GM23338 (cell line): ENCODE data around the gene CIB4. TPM values are rescaled to one million over a fixed set of nuclear protein-coding genes. Genes with fewer than 3 reads are reported as not detected.

Experiments used
- ATAC-seq: fragments of 200-7000 bp; cut with Tn5 transposase; 3 replicates; pipeline ENCODE4 v1.9.1; 2020
- DNase-seq: peaks from one replicate; pipeline ENCODE4 v3.0.0-alpha.2; 2015; ENCODE audit warnings: low spot score
- H2AFZ ChIP-seq: fragments of 200-600 bp; sonication (generic); 2 replicates; pipeline ENCODE4 v1.8.0; 2016; ENCODE audit warnings: antibody characterized with exemption, mild to moderate bottlenecking, moderate library complexity
- H3F3A ChIP-seq: fragments of 200-600 bp; sonication (generic); replicated peaks from 2 replicates; pipeline ENCODE4 v1.8.0; 2017; ENCODE audit warnings: antibody characterized with exemption, mixed run types, low read depth
- H3K27ac ChIP-seq: fragments of 200-600 bp; sonication (generic); 2 replicates; pipeline ENCODE4 v1.6.1; 2016; ENCODE audit warnings: low read depth
- H3K27me3 ChIP-seq: fragments of 200-600 bp; sonication (generic); 2 replicates; pipeline ENCODE4 v1.8.0; 2016; ENCODE audit warnings: mild to moderate bottlenecking, mixed run types, moderate library complexity; ENCODE audit not compliant: insufficient read depth
- H3K36me3 ChIP-seq: fragments of 200-600 bp; sonication (generic); 2 replicates; pipeline ENCODE4 v1.8.0; 2016; ENCODE audit warnings: mild to moderate bottlenecking; ENCODE audit not compliant: insufficient read depth
- H3K4me1 ChIP-seq: fragments of 200-600 bp; sonication (generic); 2 replicates; pipeline ENCODE4 v1.8.0; 2016; ENCODE audit warnings: mild to moderate bottlenecking, moderate library complexity; ENCODE audit not compliant: insufficient read depth
- H3K4me2 ChIP-seq: fragments of 200-600 bp; sonication (generic); 2 replicates; pipeline ENCODE4 v1.7.1; 2017; ENCODE audit warnings: mixed run types
- H3K4me3 ChIP-seq: fragments of 200-600 bp; sonication (generic); 2 replicates; pipeline ENCODE4 v1.6.1; 2016; ENCODE audit warnings: mixed run types
- H3K79me2 ChIP-seq: fragments of 200-600 bp; sonication (generic); replicated peaks from 2 replicates; pipeline ENCODE4 v1.8.0; 2017; ENCODE audit warnings: mild to moderate bottlenecking; ENCODE audit not compliant: insufficient read depth
- H3K9me2 ChIP-seq: fragments of 200-600 bp; sonication (generic); 2 replicates; pipeline ENCODE4 v1.8.0; 2017; ENCODE audit not compliant: insufficient read depth
- H4K20me1 ChIP-seq: fragments of 200-600 bp; sonication (generic); replicated peaks from 2 replicates; pipeline ENCODE4 v1.8.0; 2017; ENCODE audit warnings: mild to moderate bottlenecking; ENCODE audit not compliant: insufficient read depth
- H3K27ac Mint-ChIP-seq: 2 replicates; pipeline ENCODE4 v1.8.0; 2020; ENCODE audit warnings: inconsistent platforms, mild to moderate bottlenecking, moderate library complexity, mixed read lengths
- H3K27me3 Mint-ChIP-seq: 3 replicates; pipeline ENCODE4 v1.8.0; 2022; ENCODE audit warnings: low read depth, mild to moderate bottlenecking, moderate library complexity, mixed read lengths, inconsistent platforms; ENCODE audit not compliant: insufficient read depth, poor library complexity
- H3K36me3 Mint-ChIP-seq: 3 replicates; pipeline ENCODE4 v1.8.0; 2021; ENCODE audit warnings: low read depth, mild to moderate bottlenecking, inconsistent platforms, moderate library complexity, mixed read lengths
- H3K4me1 Mint-ChIP-seq: 3 replicates; pipeline ENCODE4 v1.8.0; 2020; ENCODE audit warnings: mild to moderate bottlenecking, inconsistent platforms, mixed read lengths
- H3K4me3 Mint-ChIP-seq: 3 replicates; pipeline ENCODE4 v1.8.0; 2021; ENCODE audit warnings: moderate library complexity, mild to moderate bottlenecking, inconsistent platforms, mixed read lengths
- H3K9me3 Mint-ChIP-seq: 3 replicates; pipeline ENCODE4 v1.8.0; 2020; ENCODE audit warnings: moderate library complexity, mild to moderate bottlenecking, inconsistent platforms, mixed read lengths
- CREB1 ChIP-seq: fragments of 250-450 bp; sonication (Bioruptor Pico); IDR thresholded peaks from 2 replicates; pipeline ENCODE4 v1.5.0; 2020; ENCODE audit warnings: low read depth, mild to moderate bottlenecking, moderate library complexity
- EZH2phosphoT487 ChIP-seq: fragments of 200-600 bp; sonication (generic); IDR thresholded peaks from one replicate; pipeline ENCODE4 v1.8.1; 2018; ENCODE audit warnings: antibody characterized with exemption; ENCODE audit not compliant: unreplicated experiment
- JUNB ChIP-seq: IDR thresholded peaks from one replicate; pipeline ENCODE4 v1.6.1; 2016; ENCODE audit warnings: antibody characterized with exemption; ENCODE audit not compliant: unreplicated experiment
- NANOG ChIP-seq: IDR thresholded peaks from 2 replicates; pipeline ENCODE4 v1.6.1; 2016; ENCODE audit warnings: antibody characterized with exemption, borderline replicate concordance
- STAT1 ChIP-seq: IDR thresholded peaks from one replicate; pipeline ENCODE4 v1.6.1; 2016; ENCODE audit warnings: antibody characterized with exemption; ENCODE audit not compliant: unreplicated experiment
- polyA plus RNA-seq: library from polyadenylated mRNA; unstranded; fragments of >200 nt; fragmentation: Nextera tagmentation; extraction: Ambion mirVana; gene quantifications from 2 replicates; pipeline ENCODE4 v1.2.1, GENCODE V29; 2016
- total RNA-seq: library from RNA; depleted of rRNA; stranded (reverse); fragments of >200 nt; shearing (Covaris generic); gene quantifications from 2 replicates; pipeline ENCODE4 v1.2.3, GENCODE V29; 2014
- TF ChIP-seq, protein P1 (sequence below), 2 experiments: fragments of 200-600 bp in 1 of 2; sonication (generic) in 1 of 2; conservative IDR thresholded peaks; 2 replicates each; pipeline versions ENCODE4 v1.5.1 to v1.6.1; 2016 to 2017; ENCODE audit warnings: antibody characterized with exemption in 2 of 2, low read depth in 2 of 2, mild to moderate bottlenecking in 2 of 2, moderate library complexity in 1 of 2
- TF ChIP-seq, protein P2 (sequence below): fragments of 250-450 bp; sonication (Bioruptor Pico); IDR thresholded peaks from 2 replicates; pipeline ENCODE4 v1.5.0; 2020; ENCODE audit warnings: mild to moderate bottlenecking, moderate library complexity
- TF ChIP-seq, protein P3 (sequence below): IDR thresholded peaks from one replicate; pipeline ENCODE4 v1.6.1; 2018; ENCODE audit warnings: antibody characterized with exemption; ENCODE audit not compliant: unreplicated experiment

Gene CIB4
- total and polyA plus RNA-seq, 2 experiments from 2014 or later: not detected

DNA sequence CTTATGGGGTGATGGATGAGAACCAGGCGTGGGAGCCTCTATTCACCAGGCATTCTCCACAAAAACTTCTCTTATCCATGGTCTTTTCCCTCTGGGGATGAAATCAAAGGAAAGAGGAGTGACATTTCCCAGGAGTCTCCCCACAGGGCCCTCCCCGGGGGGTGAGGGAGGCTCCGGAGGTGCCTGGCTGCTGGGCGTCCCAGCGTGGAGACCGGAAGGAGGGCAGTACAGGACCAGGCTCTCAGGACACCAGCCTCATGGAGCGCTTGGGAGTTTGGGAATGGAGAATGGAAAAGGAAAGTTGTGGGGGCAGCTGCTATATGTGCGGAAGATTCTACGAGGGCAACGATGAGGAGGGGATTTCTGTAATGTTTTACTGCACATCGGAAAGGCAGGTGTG lies 22.1 kb downstream of the CIB4 start:
- H3K27me3 ChIP-seq: no peaks in the 10 kb centered on the region
- no peaks in the 10 kb centered on the region; the same call in 1 of the 2 replicates for H3K4me1 ChIP-seq
- DNase-seq (no peak), ATAC-seq (no peak)
- no peak overlapping the region for H2AFZ ChIP-seq
- no peaks in the 10 kb centered on the region for H3F3A ChIP-seq
- H3K4me3 ChIP-seq: no peak overlapping the region
- no peaks in the 10 kb centered on the region for H3K36me3 ChIP-seq
- no peaks in the 10 kb centered on the region; the same call in 2 of the 3 replicates for H3K9me3 Mint-ChIP-seq
- no peaks in the 10 kb centered on the region for H3K79me2 ChIP-seq
- H3K36me3 Mint-ChIP-seq: no peaks in the 10 kb centered on the region
- H3K9me2 ChIP-seq: no peaks in the 10 kb centered on the region
- H3K27me3 Mint-ChIP-seq: peaks cover 22% of the 10 kb centered on the region
- H3K27ac Mint-ChIP-seq: no peak overlapping the region
- no peak overlapping the region for H3K4me2 ChIP-seq
- H3K4me1 Mint-ChIP-seq: peaks cover 25% of the 10 kb centered on the region
- TF ChIP-seq STAT1: no peak
- TF ChIP-seq CREB1 (CRISPR knock-in tag): no peak
- no peak for TF ChIP-seq EZH2phosphoT487
- TF ChIP-seq JUNB: no peak
- TF ChIP-seq NANOG: no peak
- H4K20me1 ChIP-seq: no peaks in the 10 kb centered on the region
- no peak overlapping the region for H3K27ac ChIP-seq
- no peak overlapping the region for H3K4me3 Mint-ChIP-seq

DNA sequence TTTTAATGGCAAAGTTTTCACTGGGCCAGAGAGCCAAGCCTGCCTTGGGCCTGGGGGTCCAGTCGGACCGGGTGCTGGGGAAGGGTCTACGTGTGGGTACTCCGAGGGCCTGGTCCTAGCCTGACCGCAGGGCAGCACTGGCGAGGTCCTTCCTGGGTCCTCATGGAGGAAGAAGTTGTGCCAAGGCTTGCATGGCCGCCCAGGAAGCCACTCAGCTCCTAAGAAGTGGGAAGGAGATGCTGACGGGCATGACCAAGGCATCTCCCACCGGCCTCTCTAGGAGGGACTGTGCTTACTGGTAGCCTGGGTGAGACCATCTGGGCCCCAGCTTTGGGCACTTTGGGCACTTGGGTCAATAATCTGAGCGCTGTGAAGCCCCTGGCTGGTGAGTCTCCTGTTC lies 22.6 kb downstream of the CIB4 start:
- no peak overlapping the region for H3K4me3 ChIP-seq
- no peak overlapping the region for H2AFZ ChIP-seq
- no peaks in the 10 kb centered on the region for H3K9me2 ChIP-seq
- no peaks in the 10 kb centered on the region for H3K79me2 ChIP-seq
- peaks cover 25% of the 10 kb centered on the region for H3K4me1 Mint-ChIP-seq
- H3F3A ChIP-seq: no peaks in the 10 kb centered on the region
- H3K36me3 ChIP-seq: no peaks in the 10 kb centered on the region
- no peaks in the 10 kb centered on the region for H3K9me3 Mint-ChIP-seq
- no peak overlapping the region for H3K4me3 Mint-ChIP-seq
- no peaks in the 10 kb centered on the region for H4K20me1 ChIP-seq
- H3K27ac Mint-ChIP-seq: no peak overlapping the region
- H3K27ac ChIP-seq: no peak overlapping the region
- H3K36me3 Mint-ChIP-seq: no peaks in the 10 kb centered on the region
- no peak for TF ChIP-seq CREB1 (CRISPR knock-in tag)
- TF ChIP-seq EZH2phosphoT487: no peak
- no peak for TF ChIP-seq JUNB
- TF ChIP-seq, protein P1, sequence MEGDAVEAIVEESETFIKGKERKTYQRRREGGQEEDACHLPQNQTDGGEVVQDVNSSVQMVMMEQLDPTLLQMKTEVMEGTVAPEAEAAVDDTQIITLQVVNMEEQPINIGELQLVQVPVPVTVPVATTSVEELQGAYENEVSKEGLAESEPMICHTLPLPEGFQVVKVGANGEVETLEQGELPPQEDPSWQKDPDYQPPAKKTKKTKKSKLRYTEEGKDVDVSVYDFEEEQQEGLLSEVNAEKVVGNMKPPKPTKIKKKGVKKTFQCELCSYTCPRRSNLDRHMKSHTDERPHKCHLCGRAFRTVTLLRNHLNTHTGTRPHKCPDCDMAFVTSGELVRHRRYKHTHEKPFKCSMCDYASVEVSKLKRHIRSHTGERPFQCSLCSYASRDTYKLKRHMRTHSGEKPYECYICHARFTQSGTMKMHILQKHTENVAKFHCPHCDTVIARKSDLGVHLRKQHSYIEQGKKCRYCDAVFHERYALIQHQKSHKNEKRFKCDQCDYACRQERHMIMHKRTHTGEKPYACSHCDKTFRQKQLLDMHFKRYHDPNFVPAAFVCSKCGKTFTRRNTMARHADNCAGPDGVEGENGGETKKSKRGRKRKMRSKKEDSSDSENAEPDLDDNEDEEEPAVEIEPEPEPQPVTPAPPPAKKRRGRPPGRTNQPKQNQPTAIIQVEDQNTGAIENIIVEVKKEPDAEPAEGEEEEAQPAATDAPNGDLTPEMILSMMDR (conservative IDR thresholded peaks at IDR 0.05; ENCODE audit: low read depth in 2 of 2): no peak
- no peak for TF ChIP-seq STAT1
- TF ChIP-seq, protein P2, sequence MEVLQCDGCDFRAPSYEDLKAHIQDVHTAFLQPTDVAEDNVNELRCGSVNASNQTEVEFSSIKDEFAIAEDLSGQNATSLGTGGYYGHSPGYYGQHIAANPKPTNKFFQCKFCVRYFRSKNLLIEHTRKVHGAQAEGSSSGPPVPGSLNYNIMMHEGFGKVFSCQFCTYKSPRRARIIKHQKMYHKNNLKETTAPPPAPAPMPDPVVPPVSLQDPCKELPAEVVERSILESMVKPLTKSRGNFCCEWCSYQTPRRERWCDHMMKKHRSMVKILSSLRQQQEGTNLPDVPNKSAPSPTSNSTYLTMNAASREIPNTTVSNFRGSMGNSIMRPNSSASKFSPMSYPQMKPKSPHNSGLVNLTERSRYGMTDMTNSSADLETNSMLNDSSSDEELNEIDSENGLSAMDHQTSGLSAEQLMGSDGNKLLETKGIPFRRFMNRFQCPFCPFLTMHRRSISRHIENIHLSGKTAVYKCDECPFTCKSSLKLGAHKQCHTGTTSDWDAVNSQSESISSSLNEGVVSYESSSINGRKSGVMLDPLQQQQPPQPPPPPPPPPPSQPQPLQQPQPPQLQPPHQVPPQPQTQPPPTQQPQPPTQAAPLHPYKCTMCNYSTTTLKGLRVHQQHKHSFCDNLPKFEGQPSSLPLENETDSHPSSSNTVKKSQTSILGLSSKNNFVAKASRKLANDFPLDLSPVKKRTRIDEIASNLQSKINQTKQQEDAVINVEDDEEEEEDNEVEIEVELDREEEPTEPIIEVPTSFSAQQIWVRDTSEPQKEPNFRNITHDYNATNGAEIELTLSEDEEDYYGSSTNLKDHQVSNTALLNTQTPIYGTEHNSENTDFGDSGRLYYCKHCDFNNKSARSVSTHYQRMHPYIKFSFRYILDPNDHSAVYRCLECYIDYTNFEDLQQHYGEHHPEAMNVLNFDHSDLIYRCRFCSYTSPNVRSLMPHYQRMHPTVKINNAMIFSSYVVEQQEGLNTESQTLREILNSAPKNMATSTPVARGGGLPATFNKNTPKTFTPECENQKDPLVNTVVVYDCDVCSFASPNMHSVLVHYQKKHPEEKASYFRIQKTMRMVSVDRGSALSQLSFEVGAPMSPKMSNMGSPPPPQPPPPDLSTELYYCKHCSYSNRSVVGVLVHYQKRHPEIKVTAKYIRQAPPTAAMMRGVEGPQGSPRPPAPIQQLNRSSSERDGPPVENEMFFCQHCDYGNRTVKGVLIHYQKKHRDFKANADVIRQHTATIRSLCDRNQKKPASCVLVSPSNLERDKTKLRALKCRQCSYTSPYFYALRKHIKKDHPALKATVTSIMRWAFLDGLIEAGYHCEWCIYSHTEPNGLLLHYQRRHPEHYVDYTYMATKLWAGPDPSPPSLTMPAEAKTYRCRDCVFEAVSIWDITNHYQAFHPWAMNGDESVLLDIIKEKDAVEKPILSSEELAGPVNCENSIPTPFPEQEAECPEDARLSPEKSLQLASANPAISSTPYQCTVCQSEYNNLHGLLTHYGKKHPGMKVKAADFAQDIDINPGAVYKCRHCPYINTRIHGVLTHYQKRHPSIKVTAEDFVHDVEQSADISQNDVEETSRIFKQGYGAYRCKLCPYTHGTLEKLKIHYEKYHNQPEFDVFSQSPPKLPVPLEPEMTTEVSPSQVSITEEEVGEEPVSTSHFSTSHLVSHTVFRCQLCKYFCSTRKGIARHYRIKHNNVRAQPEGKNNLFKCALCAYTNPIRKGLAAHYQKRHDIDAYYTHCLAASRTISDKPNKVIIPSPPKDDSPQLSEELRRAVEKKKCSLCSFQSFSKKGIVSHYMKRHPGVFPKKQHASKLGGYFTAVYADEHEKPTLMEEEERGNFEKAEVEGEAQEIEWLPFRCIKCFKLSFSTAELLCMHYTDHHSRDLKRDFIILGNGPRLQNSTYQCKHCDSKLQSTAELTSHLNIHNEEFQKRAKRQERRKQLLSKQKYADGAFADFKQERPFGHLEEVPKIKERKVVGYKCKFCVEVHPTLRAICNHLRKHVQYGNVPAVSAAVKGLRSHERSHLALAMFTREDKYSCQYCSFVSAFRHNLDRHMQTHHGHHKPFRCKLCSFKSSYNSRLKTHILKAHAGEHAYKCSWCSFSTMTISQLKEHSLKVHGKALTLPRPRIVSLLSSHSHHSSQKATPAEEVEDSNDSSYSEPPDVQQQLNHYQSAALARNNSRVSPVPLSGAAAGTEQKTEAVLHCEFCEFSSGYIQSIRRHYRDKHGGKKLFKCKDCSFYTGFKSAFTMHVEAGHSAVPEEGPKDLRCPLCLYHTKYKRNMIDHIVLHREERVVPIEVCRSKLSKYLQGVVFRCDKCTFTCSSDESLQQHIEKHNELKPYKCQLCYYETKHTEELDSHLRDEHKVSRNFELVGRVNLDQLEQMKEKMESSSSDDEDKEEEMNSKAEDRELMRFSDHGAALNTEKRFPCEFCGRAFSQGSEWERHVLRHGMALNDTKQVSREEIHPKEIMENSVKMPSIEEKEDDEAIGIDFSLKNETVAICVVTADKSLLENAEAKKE (CRISPR knock-in tag): no peak
- no peak for TF ChIP-seq NANOG
- TF ChIP-seq, protein P3, sequence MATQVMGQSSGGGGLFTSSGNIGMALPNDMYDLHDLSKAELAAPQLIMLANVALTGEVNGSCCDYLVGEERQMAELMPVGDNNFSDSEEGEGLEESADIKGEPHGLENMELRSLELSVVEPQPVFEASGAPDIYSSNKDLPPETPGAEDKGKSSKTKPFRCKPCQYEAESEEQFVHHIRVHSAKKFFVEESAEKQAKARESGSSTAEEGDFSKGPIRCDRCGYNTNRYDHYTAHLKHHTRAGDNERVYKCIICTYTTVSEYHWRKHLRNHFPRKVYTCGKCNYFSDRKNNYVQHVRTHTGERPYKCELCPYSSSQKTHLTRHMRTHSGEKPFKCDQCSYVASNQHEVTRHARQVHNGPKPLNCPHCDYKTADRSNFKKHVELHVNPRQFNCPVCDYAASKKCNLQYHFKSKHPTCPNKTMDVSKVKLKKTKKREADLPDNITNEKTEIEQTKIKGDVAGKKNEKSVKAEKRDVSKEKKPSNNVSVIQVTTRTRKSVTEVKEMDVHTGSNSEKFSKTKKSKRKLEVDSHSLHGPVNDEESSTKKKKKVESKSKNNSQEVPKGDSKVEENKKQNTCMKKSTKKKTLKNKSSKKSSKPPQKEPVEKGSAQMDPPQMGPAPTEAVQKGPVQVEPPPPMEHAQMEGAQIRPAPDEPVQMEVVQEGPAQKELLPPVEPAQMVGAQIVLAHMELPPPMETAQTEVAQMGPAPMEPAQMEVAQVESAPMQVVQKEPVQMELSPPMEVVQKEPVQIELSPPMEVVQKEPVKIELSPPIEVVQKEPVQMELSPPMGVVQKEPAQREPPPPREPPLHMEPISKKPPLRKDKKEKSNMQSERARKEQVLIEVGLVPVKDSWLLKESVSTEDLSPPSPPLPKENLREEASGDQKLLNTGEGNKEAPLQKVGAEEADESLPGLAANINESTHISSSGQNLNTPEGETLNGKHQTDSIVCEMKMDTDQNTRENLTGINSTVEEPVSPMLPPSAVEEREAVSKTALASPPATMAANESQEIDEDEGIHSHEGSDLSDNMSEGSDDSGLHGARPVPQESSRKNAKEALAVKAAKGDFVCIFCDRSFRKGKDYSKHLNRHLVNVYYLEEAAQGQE: no peak
- no peaks in the 10 kb centered on the region for H3K27me3 ChIP-seq
- H3K4me2 ChIP-seq: no peak overlapping the region
- no peak for ATAC-seq
- no peak for DNase-seq
- H3K27me3 Mint-ChIP-seq: peaks cover 18% of the 10 kb centered on the region
- H3K4me1 ChIP-seq: no peaks in the 10 kb centered on the region; the same call in 1 of the 2 replicates
